DMS 273 treated with DMSO at 0.1 percent for 48 hours (cell line): ENCODE measurements around the gene LHX4.

Experiments used
- DNase-seq: peaks from one replicate; lab custom pipeline; 2025; lab: John Stamatoyannopoulos, UW

Gene LHX4

DNA sequence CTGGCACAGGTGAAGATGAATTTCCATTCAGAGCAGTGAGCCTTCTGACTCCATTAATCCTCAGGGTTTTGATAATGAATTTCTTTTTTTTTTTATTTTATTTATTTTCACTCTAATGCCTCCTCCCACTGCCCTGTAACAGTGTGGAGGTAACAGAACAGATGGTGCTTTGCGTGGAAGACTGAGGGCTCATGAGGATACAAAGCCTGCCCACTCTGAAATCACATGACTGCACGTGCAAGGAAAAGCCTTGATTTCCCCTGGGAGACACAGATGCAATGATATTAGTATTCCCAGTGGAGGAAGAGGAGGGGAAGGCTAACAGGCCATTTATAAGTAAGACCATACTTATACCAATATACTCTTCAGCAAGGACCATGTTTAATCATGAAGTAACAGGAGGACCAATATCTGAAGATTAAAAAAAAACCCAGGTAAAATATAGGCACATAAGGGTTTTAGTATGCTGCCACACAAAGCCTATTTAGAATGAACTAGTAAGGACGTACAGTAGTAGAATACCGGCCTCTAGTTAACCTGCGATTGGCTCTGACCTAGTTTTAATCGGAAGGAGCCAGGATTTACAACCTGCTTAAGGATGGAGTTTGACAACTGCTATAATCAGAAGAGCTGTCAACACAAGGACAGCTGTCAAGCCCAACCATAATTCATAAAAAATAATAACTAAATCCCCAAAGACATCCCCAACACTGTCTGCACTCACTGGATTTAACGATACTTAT is 69.6 kb downstream of the LHX4 start:
- DNase-seq: peak; percentile 8

DNA sequence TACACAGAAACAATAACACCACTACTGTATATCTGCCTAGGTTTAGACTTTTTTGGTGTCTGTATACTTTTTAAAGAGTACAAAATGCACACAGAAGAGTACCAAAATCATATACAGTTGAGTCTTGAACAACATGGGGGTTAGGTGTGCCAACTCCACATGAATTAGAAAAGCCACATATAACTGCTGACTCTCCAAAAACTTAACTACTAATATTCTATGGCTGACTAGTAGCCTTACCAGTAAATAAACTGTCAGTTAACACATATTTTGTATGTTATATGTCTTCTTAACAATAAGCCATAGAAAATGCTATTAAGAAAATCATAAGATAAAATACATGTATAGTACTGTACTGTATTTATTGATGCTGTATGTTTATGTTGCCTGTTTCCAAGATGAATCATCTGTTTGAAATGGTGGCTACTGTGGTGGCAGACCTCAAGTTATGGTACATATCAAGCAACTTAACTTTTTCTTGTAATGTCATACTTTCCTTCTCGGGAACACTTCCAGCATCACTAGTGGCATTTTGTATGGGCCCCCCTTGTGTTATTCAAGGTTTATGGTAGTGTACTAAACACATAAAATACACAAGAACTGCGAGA is 71.2 kb downstream of the LHX4 start:
- no peak for DNase-seq

DNA sequence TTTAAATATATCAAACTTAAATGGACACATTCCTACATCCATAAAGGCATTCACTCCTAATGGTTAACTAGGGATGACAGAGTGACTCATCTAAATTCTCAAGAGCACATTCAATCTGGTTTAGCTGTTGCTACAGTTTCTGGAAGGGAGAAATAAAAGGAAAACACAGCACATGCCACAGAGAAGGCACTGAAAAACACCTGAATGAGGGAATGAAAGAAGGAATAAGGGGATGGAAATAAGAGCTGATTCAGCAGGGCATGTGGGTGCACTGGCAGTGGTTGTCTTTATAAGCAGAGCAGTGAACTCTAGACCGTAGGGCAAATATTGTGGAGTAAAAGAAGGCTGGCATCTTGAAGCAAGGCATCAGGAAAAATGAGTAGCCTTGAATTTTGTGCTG is 79.3 kb downstream of the LHX4 start:
- no peak for DNase-seq

DNA sequence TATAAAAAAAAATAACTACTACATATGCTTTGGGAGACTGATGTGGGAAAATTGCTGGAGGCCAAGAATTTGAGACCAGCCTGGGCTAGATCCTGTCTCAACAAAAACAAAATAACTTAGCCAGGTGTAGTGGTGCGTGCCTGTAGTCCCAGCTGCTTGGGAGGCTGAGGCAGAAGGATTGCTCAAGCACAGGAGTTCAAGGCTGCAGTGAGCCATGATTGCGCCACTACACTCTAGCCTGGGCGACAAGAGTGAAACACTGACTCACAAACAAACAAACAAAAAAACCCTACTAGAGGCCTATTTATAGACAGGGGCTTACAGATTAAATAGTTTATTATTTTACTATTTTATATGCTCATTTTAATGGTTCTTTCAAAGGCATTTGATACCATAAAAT is 80.0 kb downstream of the LHX4 start:
- DNase-seq: no peak

DNA sequence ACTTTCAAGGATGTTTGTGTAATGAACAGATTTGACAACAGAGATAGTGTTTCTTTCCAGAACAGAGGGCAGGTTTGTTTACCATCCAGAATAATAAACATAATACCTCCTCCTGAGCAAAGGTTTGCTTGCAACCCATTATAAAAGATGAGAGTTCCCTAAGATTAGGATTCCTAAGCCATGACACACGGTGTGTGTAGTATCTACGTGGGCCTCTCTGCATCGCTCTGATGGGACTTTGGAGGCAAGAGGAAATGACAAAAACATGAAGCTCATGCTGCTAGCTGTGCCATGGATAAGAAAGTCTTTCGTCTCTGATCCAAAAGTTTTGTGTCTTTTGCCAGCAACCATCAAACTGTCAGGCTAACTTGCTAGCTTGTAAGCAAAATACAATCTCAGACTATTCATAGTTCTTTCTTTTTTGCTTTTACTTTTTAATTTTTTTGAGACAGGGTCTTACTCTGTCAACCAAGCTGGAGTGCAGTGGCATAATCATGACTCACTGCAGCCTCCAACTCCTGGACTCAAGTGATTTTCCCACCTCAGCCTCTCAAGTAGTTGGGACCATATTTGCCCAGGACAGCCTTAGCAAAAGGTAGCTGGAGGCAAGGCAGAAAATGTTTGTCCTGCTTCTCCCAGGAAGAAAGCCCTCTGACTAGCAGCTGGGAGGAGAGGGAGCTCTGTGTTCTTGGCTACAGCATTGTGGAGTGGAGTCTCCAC is 81.1 kb downstream of the LHX4 start:
- no peak for DNase-seq

DNA sequence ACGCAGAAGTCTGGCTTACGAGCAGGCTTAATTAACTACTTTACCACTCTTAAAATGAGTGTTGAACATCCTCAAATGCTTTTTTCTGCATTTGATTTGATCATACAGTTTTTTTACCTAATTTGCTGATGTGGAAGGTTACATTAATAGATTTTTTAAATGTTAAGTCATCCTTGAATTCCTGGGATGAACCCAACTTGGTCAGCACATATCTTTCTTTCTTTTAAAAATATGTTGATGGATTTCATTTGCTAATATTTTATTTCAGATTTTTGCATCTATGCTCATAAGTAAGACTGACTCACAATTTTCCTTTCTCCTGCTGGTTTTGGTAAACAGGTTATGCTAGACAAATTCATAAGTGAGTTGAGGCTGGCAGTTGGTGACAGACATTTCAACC is 82.9 kb downstream of the LHX4 start:
- no peak for DNase-seq

DNA sequence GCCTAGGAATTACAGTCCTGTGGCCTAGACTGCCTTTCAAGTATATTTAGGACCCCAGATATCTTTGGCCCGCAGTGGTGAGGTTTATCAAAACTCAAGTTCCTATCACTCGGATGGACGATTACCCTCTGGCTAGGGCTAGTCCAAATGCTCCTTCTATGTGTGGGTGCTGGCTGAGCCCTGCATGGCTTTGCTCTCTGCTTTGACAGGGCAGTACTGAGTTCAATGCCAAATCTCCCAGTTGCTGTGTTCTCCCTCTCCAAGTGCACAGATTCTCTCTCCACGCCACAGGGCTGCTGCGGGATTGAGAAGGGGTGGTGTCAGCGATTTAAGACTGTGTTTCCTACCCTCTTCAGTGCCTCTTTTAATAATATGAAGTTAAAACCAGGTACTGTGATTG is 97.0 kb downstream of the LHX4 start:
- DNase-seq: no peak
